Smooth muscle cell (in vitro differentiated cells): ENCODE data around the gene GPRIN1. TPM values are rescaled to one million over a fixed set of nuclear protein-coding genes. Genes with fewer than 3 reads are reported as not detected.

ENCODE experiments used
- DNase-seq: peaks from one replicate; lab custom pipeline; 2025; ENCODE audit not compliant: unreplicated experiment; lab: John Stamatoyannopoulos, UW
- H2AFZ ChIP-seq: fragments of 200-600 bp; sonication (generic); 2 replicates; pipeline ENCODE4 v1.6.0; 2016; ENCODE audit warnings: antibody characterized with exemption, low read depth, mild to moderate bottlenecking
- H3F3A ChIP-seq: fragments of 200-600 bp; sonication (generic); 2 replicates; pipeline ENCODE4 v1.6.0; 2017; ENCODE audit warnings: antibody characterized with exemption, low read depth
- H3K27ac ChIP-seq: fragments of 200-600 bp; sonication (generic); 2 replicates; pipeline ENCODE4 v1.5.1; 2016; ENCODE audit warnings: low read depth, mild to moderate bottlenecking
- H3K27me3 ChIP-seq: fragments of 200-600 bp; sonication (generic); 2 replicates; pipeline ENCODE4 v1.6.1; 2016; ENCODE audit warnings: low read depth, mild to moderate bottlenecking
- H3K36me3 ChIP-seq: fragments of 200-600 bp; sonication (generic); 2 replicates; pipeline ENCODE4 v1.5.1; 2016; ENCODE audit warnings: low read depth
- H3K4me1 ChIP-seq: fragments of 200-600 bp; sonication (generic); 2 replicates; pipeline ENCODE4 v1.5.1; 2016; ENCODE audit warnings: low read depth
- H3K4me2 ChIP-seq: fragments of 200-600 bp; sonication (generic); 2 replicates; pipeline ENCODE4 v1.6.0; 2016; ENCODE audit warnings: mild to moderate bottlenecking
- H3K4me3 ChIP-seq: fragments of 200-600 bp; sonication (generic); 2 replicates; pipeline ENCODE4 v1.5.1; 2016; ENCODE audit warnings: mild to moderate bottlenecking
- H3K79me2 ChIP-seq: fragments of 200-600 bp; sonication (generic); 2 replicates; pipeline ENCODE4 v1.6.0; 2016; ENCODE audit warnings: low read depth, mild to moderate bottlenecking
- H3K9ac ChIP-seq: fragments of 200-600 bp; sonication (generic); 2 replicates; pipeline ENCODE4 v1.6.0; 2016; ENCODE audit warnings: low read depth
- H3K9me3 ChIP-seq: fragments of 200-600 bp; sonication (generic); replicated peaks from 2 replicates; pipeline ENCODE4 v1.5.1; 2016; ENCODE audit warnings: low read depth
- H4K20me1 ChIP-seq: fragments of 200-600 bp; sonication (generic); 2 replicates; pipeline ENCODE4 v1.6.0; 2016; ENCODE audit warnings: low read depth
- CTCF ChIP-seq: fragments of 200-600 bp; sonication (generic); IDR thresholded peaks from 2 replicates; pipeline ENCODE4 v1.5.1; 2017; ENCODE audit warnings: borderline replicate concordance, mild to moderate bottlenecking, antibody characterized with exemption; ENCODE audit not compliant: insufficient read depth, poor library complexity, severe bottlenecking
- WGBS: methylation state at CpG from one replicate; pipeline ENCODE4 v1.1.7; 2016; ENCODE audit warnings: low lambda C conversion rate; 5-methylcytosine and 5-hydroxymethylcytosine counted together
- polyA plus RNA-seq: library from polyadenylated mRNA; unstranded; fragments of >200 nt; fragmentation: Nextera tagmentation; extraction: Ambion mirVana; gene quantifications from 2 replicates; pipeline ENCODE4 v1.2.1, GENCODE V29; 2016
- total RNA-seq: library from RNA; depleted of rRNA; stranded (reverse); fragments of >200 nt; gene quantifications from 2 replicates; pipeline ENCODE4 v1.2.3, GENCODE V29; 2014

GPRIN1 gene
- total and polyA plus RNA-seq, 2 experiments from 2014 or later: 2.1 to 3.6 TPM

GRCh38 chr5:176650354-176650884, 40.5 kb upstream of the GPRIN1 start:
- H3F3A ChIP-seq: no peaks in the 10 kb centered on the region
- H3K4me1 ChIP-seq: peaks cover 11% of the 10 kb centered on the region
- H3K4me3 ChIP-seq: no peak overlapping the region
- no peak overlapping the region for H3K9ac ChIP-seq
- H3K79me2 ChIP-seq: peaks cover 14% of the 10 kb centered on the region
- WGBS: 80% methylated on average over 7 of the region's 8 CpGs
- DNase-seq: no peak
- no peaks in the 10 kb centered on the region for H3K27me3 ChIP-seq
- no peaks in the 10 kb centered on the region for H3K36me3 ChIP-seq
- no peak for TF ChIP-seq CTCF
- no peaks in the 10 kb centered on the region for H3K9me3 ChIP-seq
- H3K27ac ChIP-seq: no peak overlapping the region
- H4K20me1 ChIP-seq: peaks cover 58% of the 10 kb centered on the region
- H2AFZ ChIP-seq: no peak overlapping the region
- H3K4me2 ChIP-seq: no peak overlapping the region

GRCh38 chr5:176648474-176649194, 38.7 kb upstream of the GPRIN1 start:
- TF ChIP-seq CTCF: no peak
- H3K4me1 ChIP-seq: peaks cover 11% of the 10 kb centered on the region
- H3K79me2 ChIP-seq: peaks cover 14% of the 10 kb centered on the region
- H3K4me3 ChIP-seq: peak overlapping the region; percentile 88
- H3K9me3 ChIP-seq: no peaks in the 10 kb centered on the region
- H4K20me1 ChIP-seq: peaks cover 48% of the 10 kb centered on the region
- no peak overlapping the region for H3K27ac ChIP-seq
- H3F3A ChIP-seq: no peaks in the 10 kb centered on the region
- DNase-seq: no peak
- no peaks in the 10 kb centered on the region for H3K36me3 ChIP-seq
- no peak overlapping the region for H3K9ac ChIP-seq
- no peaks in the 10 kb centered on the region for H3K27me3 ChIP-seq
- no peak overlapping the region for H2AFZ ChIP-seq
- 87% methylated on average over 15 of the region's 15 CpGs for whole genome bisulfite sequencing
- peak overlapping the region; percentile 95 for H3K4me2 ChIP-seq

DNA sequence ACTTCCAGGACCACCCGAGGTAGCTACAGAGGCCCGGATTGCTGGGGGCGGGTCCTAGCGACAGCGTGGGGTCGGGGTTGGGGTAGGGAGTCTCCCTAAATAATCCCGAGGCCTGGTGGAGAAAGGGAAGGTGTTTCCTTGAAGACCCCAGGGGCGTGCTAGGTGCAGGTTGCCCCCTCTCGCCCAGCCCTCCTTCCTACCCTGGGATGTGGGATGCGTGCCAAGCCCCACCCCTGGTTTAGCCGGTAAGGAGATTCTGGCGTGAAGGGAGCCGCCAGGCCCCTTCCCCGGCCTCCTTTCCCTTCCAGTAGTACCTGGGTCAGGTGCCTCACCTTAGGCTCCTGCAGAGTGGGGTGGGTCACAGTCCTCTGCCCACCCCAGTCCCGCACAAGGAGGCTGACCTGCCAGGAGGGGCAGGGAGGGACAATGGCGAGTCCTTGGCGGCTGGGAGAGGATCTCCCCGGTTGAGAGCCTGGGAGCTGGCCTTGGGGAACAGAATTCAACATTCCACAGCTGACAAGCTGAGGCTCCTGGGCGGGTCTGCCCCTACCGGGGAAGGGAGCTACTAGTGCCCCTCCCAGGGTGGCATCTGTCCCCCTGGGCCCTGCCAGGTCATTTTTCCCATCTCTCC, 38.0 kb upstream of the GPRIN1 start:
- peak overlapping the region; percentile 78 for H2AFZ ChIP-seq
- H3K27ac ChIP-seq: no peak overlapping the region
- 14% methylated on average over 17 of the region's 20 CpGs for WGBS
- H3F3A ChIP-seq: no peaks in the 10 kb centered on the region
- H3K4me3 ChIP-seq: peak overlapping the region; percentile 88
- peaks cover 14% of the 10 kb centered on the region for H3K79me2 ChIP-seq
- DNase-seq: peak; percentile 28
- H3K27me3 ChIP-seq: no peaks in the 10 kb centered on the region
- H3K4me2 ChIP-seq: peak overlapping the region; percentile 95
- peak overlapping the region; percentile 79 for H3K9ac ChIP-seq
- no peaks in the 10 kb centered on the region for H3K9me3 ChIP-seq
- peaks cover 43% of the 10 kb centered on the region for H4K20me1 ChIP-seq
- H3K4me1 ChIP-seq: peaks cover 11% of the 10 kb centered on the region
- TF ChIP-seq CTCF: no peak
- no peaks in the 10 kb centered on the region for H3K36me3 ChIP-seq
